ENCODE data around the gene SPTBN4.

SPTBN4 gene

GRCh38 chr19:40604647-40605215 lies 137.9 kb downstream of the SPTBN4 start:
- DNase-seq (ENCODE audit: low read depth): no peak

GRCh38 chr19:40605216-40605971 lies 138.6 kb downstream of the SPTBN4 start:
- DNase-seq (ENCODE audit: low read depth): no peak

GRCh38 chr19:40607311-40608239 lies 140.8 kb downstream of the SPTBN4 start:
- DNase-seq (ENCODE audit: low read depth): no peak

- DNase-seq (ENCODE audit: low read depth): no peak
These were observed 141.4 kb downstream of the SPTBN4 start for GRCh38 chr19:40608240-40608621.

- no peak for DNase-seq (ENCODE audit: low read depth)
These were observed 142.2 kb downstream of the SPTBN4 start for GRCh38 chr19:40608957-40609356.

GRCh38 chr19:40609561-40610395 lies 143.0 kb downstream of the SPTBN4 start:
- DNase-seq (ENCODE audit: low read depth): no peak

- DNase-seq (ENCODE audit: low read depth): no peak
These were observed 143.7 kb downstream of the SPTBN4 start for GRCh38 chr19:40610396-40611064.

GRCh38 chr19:40611096-40611495 lies 144.3 kb downstream of the SPTBN4 start:
- no peak for DNase-seq (ENCODE audit: low read depth)

GRCh38 chr19:40611900-40612698 lies 145.3 kb downstream of the SPTBN4 start:
- no peak for DNase-seq (ENCODE audit: low read depth)

- no peak for DNase-seq (ENCODE audit: low read depth)
These were observed 146.3 kb downstream of the SPTBN4 start for GRCh38 chr19:40612831-40613689.

GRCh38 chr19:40613690-40614621 lies 147.2 kb downstream of the SPTBN4 start:
- DNase-seq (ENCODE audit: low read depth): peak; percentile 74

GRCh38 chr19:40614622-40615411 lies 148.0 kb downstream of the SPTBN4 start:
- DNase-seq (ENCODE audit: low read depth): peak; percentile 90

- no peak for DNase-seq (ENCODE audit: low read depth)
These were observed 149.4 kb downstream of the SPTBN4 start for GRCh38 chr19:40616178-40616577.

- no peak for DNase-seq (ENCODE audit: low read depth)
These were observed 150.1 kb downstream of the SPTBN4 start for GRCh38 chr19:40616941-40617340.

GRCh38 chr19:40617961-40618360 lies 151.2 kb downstream of the SPTBN4 start:
- no peak for DNase-seq (ENCODE audit: low read depth)

GRCh38 chr19:40619333-40620160 lies 152.7 kb downstream of the SPTBN4 start:
- no peak for DNase-seq (ENCODE audit: low read depth)

- DNase-seq (ENCODE audit: low read depth): no peak
These were observed 153.3 kb downstream of the SPTBN4 start for GRCh38 chr19:40620161-40620485.
